Activated CD8-positive, alpha-beta memory T cell treated with anti-CD3 and anti-CD28 coated beads, Interleukin-2, amount 10 ng/mL, durations not matched to agents 7 days and 5 days (primary cell): Measurements from ENCODE around the gene FAM200B. TPM values are rescaled to one million over a fixed set of nuclear protein-coding genes. Genes with fewer than 3 reads are reported as not detected.

Experiments
- ATAC-seq: fragments of 150-1000 bp; cut with Tn5 transposase; one replicate; pipeline ENCODE4 v1.10.0; 2021; ENCODE audit warnings: moderate library complexity
- CTCF ChIA-PET: fragments of 350-600 bp; sonication (Branson Sonifier 250); formaldehyde crosslinking; loops from one replicate; lab custom pipeline; 2021; ENCODE audit warnings: antibody characterized with exemption; lab: Charles Lee
- DNase-seq: peaks from one replicate; pipeline ENCODE4 v3.0.0-alpha.2; 2020
- H3K27ac Mint-ChIP-seq: one replicate; pipeline ENCODE4 v1.8.0; 2021; ENCODE audit warnings: mild to moderate bottlenecking, mixed read lengths
- H3K27me3 Mint-ChIP-seq: one replicate; pipeline ENCODE4 v1.8.0; 2021; ENCODE audit warnings: mixed read lengths
- H3K36me3 Mint-ChIP-seq: one replicate; pipeline ENCODE4 v1.8.0; 2021; ENCODE audit warnings: mild to moderate bottlenecking, mixed read lengths
- H3K4me1 Mint-ChIP-seq: one replicate; pipeline ENCODE4 v1.8.0; 2021; ENCODE audit warnings: mixed read lengths
- H3K4me3 Mint-ChIP-seq: one replicate; pipeline ENCODE4 v1.8.0; 2021; ENCODE audit warnings: mild to moderate bottlenecking, moderate library complexity, mixed read lengths
- H3K9me3 Mint-ChIP-seq: one replicate; pipeline ENCODE4 v1.8.0; 2022; ENCODE audit warnings: low read depth, mixed read lengths
- total RNA-seq, 2 experiments: library from RNA; stranded (reverse); gene quantifications; one replicate each; pipeline ENCODE4 v1.2.3, GENCODE V29; 2021

The FAM200B gene
- 10 to 100 TPM in 1 of 2 experiments, 1 to 10 TPM in 1; 9.7 to 14.0 TPM for total RNA-seq

GRCh38 chr4:15681372-15682241 lies at the start of gene FAM200B:
FAM200B (plus strand) TSS chr4:15681827; CDS start chr4:15686978, 5,151 bp downstream.
- DNase-seq (peak; percentile 99), ATAC-seq (peak; percentile 97)
- Mint-ChIP-seq H3K27me3 (no peaks in the 10 kb centered on the region), H3K36me3 (peaks cover 38% of the 10 kb centered on the region), H3K4me1 (peaks cover 42% of the 10 kb centered on the region), H3K9me3 (no peaks in the 10 kb centered on the region), H3K4me3 (peak within 1 kb of the TSS; percentile 98), H3K27ac (peak within 1 kb of the TSS; percentile 97)
- CTCF ChIA-PET: interaction anchor here (0.9 to 2.0 kb wide), 6 partner anchors 9 to 274 kb away, joined by 3 to 9 read pairs (median 4); partner anchors contain the start of gene FBXL5

- peaks cover 42% of the 10 kb centered on the region for H3K36me3 Mint-ChIP-seq
- H3K27ac Mint-ChIP-seq: no peak overlapping the region
- H3K27me3 Mint-ChIP-seq: no peaks in the 10 kb centered on the region
- H3K4me1 Mint-ChIP-seq: no peaks in the 10 kb centered on the region
- H3K9me3 Mint-ChIP-seq: peaks cover 5% of the 10 kb centered on the region
- CTCF ChIA-PET: interaction anchor here (2.0 kb wide), 1 partner anchor 9 kb away, joined by 4 read pairs; no protein-coding TSS in a partner anchor
- DNase-seq: no peak
- H3K4me3 Mint-ChIP-seq: no peak overlapping the region
- ATAC-seq: no peak
Measured at GRCh38 chr4:15636818-15637217, 44.8 kb upstream of the FAM200B start.

GRCh38 chr4:15638418-15638817 lies 43.2 kb upstream of the FAM200B start:
- H3K27me3 Mint-ChIP-seq: no peaks in the 10 kb centered on the region
- peaks cover 37% of the 10 kb centered on the region for H3K36me3 Mint-ChIP-seq
- H3K27ac Mint-ChIP-seq: no peak overlapping the region
- no peaks in the 10 kb centered on the region for H3K9me3 Mint-ChIP-seq
- ATAC-seq (no peak), DNase-seq (no peak)
- no peak overlapping the region for H3K4me3 Mint-ChIP-seq
- no peaks in the 10 kb centered on the region for H3K4me1 Mint-ChIP-seq
- CTCF ChIA-PET: no interaction called here

GRCh38 chr4:15648600-15648999 lies 33.0 kb upstream of the FAM200B start:
- H3K4me1 Mint-ChIP-seq: peaks cover 49% of the 10 kb centered on the region

GRCh38 chr4:15649914-15650545 lies 31.6 kb upstream of the FAM200B start:
- H3K27me3 Mint-ChIP-seq: no peaks in the 10 kb centered on the region
- H3K4me3 Mint-ChIP-seq: peak overlapping the region; percentile 51

More at GRCh38 chr4:15648600-15648999, 33.0 kb upstream of the FAM200B start:
- H3K4me3 Mint-ChIP-seq: no peak overlapping the region
- H3K9me3 Mint-ChIP-seq: no peaks in the 10 kb centered on the region
- peak overlapping the region; percentile 8 for H3K27ac Mint-ChIP-seq
- H3K36me3 Mint-ChIP-seq: peaks cover 2% of the 10 kb centered on the region
- CTCF ChIA-PET: interaction anchor here (1.6 kb wide), 1 partner anchor 417 kb away, joined by 4 read pairs; no protein-coding TSS in a partner anchor
- ATAC-seq (no peak), DNase-seq (no peak)
- no peaks in the 10 kb centered on the region for H3K27me3 Mint-ChIP-seq

GRCh38 chr4:15651676-15652075 lies 30.0 kb upstream of the FAM200B start:
- CTCF ChIA-PET: interaction anchor here (0.8 to 1.5 kb wide), 4 partner anchors 74 to 231 kb away, joined by 3 to 8 read pairs (median 4); no protein-coding TSS in a partner anchor
- no peak for ATAC-seq
- no peak for DNase-seq
- peak overlapping the region; percentile 21 for H3K27ac Mint-ChIP-seq
- peak overlapping the region; percentile 18 for H3K4me3 Mint-ChIP-seq
- H3K36me3 Mint-ChIP-seq: peaks cover 6% of the 10 kb centered on the region
- peaks cover 63% of the 10 kb centered on the region for H3K4me1 Mint-ChIP-seq
- no peaks in the 10 kb centered on the region for H3K9me3 Mint-ChIP-seq
- no peaks in the 10 kb centered on the region for H3K27me3 Mint-ChIP-seq

More at GRCh38 chr4:15649914-15650545, 31.6 kb upstream of the FAM200B start:
- DNase-seq (peak; percentile 77), ATAC-seq (peak; percentile 62)
- Mint-ChIP-seq H3K36me3 (peaks cover 4% of the 10 kb centered on the region), H3K4me1 (peaks cover 58% of the 10 kb centered on the region), H3K27ac (peak overlapping the region; percentile 78), H3K9me3 (no peaks in the 10 kb centered on the region)
- CTCF ChIA-PET: interaction anchor here (0.6 to 1.8 kb wide), 6 partner anchors 15 to 418 kb away, joined by 3 to 7 read pairs (median 3); no protein-coding TSS in a partner anchor

GRCh38 chr4:15652191-15652590 lies 29.4 kb upstream of the FAM200B start:
- H3K27ac Mint-ChIP-seq: no peak overlapping the region
- no peaks in the 10 kb centered on the region for H3K9me3 Mint-ChIP-seq
- H3K4me3 Mint-ChIP-seq: no peak overlapping the region
- no peak for DNase-seq
- no peak for ATAC-seq
- H3K36me3 Mint-ChIP-seq: peaks cover 6% of the 10 kb centered on the region
- CTCF ChIA-PET: interaction anchor here (1.5 kb wide), 1 partner anchor 173 kb away, joined by 8 read pairs; no protein-coding TSS in a partner anchor
- no peaks in the 10 kb centered on the region for H3K27me3 Mint-ChIP-seq
- peaks cover 63% of the 10 kb centered on the region for H3K4me1 Mint-ChIP-seq

- DNase-seq: no peak
- no peak for ATAC-seq
- no peaks in the 10 kb centered on the region for H3K9me3 Mint-ChIP-seq
- CTCF ChIA-PET: interaction anchor here (1.5 kb wide), 1 partner anchor 173 kb away, joined by 8 read pairs; no protein-coding TSS in a partner anchor
- H3K36me3 Mint-ChIP-seq: peaks cover 11% of the 10 kb centered on the region
- H3K4me3 Mint-ChIP-seq: peak overlapping the region; percentile 99
- peaks cover 63% of the 10 kb centered on the region for H3K4me1 Mint-ChIP-seq
- no peaks in the 10 kb centered on the region for H3K27me3 Mint-ChIP-seq
- H3K27ac Mint-ChIP-seq: no peak overlapping the region
Measured at GRCh38 chr4:15652841-15653240, 28.8 kb upstream of the FAM200B start.

- ATAC-seq: no peak
- no peak for DNase-seq
- Mint-ChIP-seq H3K4me3 (peak overlapping the region; percentile 99), H3K36me3 (peaks cover 15% of the 10 kb centered on the region), H3K27ac (peak overlapping the region; percentile 96), H3K4me1 (peaks cover 60% of the 10 kb centered on the region), H3K9me3 (no peaks in the 10 kb centered on the region), H3K27me3 (no peaks in the 10 kb centered on the region)
- CTCF ChIA-PET: interaction anchor here (1.0 to 1.9 kb wide), 4 partner anchors 10 to 418 kb away, joined by 3 to 4 read pairs (median 4); no protein-coding TSS in a partner anchor
Measured at GRCh38 chr4:15653420-15653819, 28.2 kb upstream of the FAM200B start.

- Mint-ChIP-seq H3K36me3 (peaks cover 16% of the 10 kb centered on the region), H3K27ac (peak overlapping the region; percentile 96), H3K27me3 (no peaks in the 10 kb centered on the region), H3K9me3 (no peaks in the 10 kb centered on the region), H3K4me1 (peaks cover 54% of the 10 kb centered on the region), H3K4me3 (peak overlapping the region; percentile 99)
- CTCF ChIA-PET: interaction anchor here (0.6 to 1.9 kb wide), 8 partner anchors 9 to 418 kb away, joined by 3 to 4 read pairs (median 3); partner anchors contain the start of gene FAM200B
- ATAC-seq (peak; percentile 11), DNase-seq (peak; percentile 57)
Measured at GRCh38 chr4:15653864-15654592, 27.6 kb upstream of the FAM200B start.

GRCh38 chr4:15654593-15655222 lies 26.9 kb upstream of the FAM200B start:
- CTCF ChIA-PET: interaction anchor here (0.6 to 3.2 kb wide), 9 partner anchors 8 to 419 kb away, joined by 3 to 9 read pairs (median 3); partner anchors contain the start of gene FAM200B
- peaks cover 49% of the 10 kb centered on the region for H3K4me1 Mint-ChIP-seq
- peak overlapping the region; percentile 96 for H3K27ac Mint-ChIP-seq
- no peaks in the 10 kb centered on the region for H3K9me3 Mint-ChIP-seq
- H3K27me3 Mint-ChIP-seq: no peaks in the 10 kb centered on the region
- ATAC-seq (peak; percentile 66), DNase-seq (peak; percentile 65)
- peaks cover 16% of the 10 kb centered on the region for H3K36me3 Mint-ChIP-seq
- peak overlapping the region; percentile 99 for H3K4me3 Mint-ChIP-seq
